Stimulated activated naive CD8-positive, alpha-beta T cell treated with anti-CD3 and anti-CD28 coated beads, Interleukin-15, amount 100 ng/mL, for 72 hours (primary cell): ENCODE data around the gene STK32C.

Experiments
- ATAC-seq: fragments of 150-1000 bp; cut with Tn5 transposase; 2 replicates; pipeline ENCODE4 v1.10.0; 2021; ENCODE audit warnings: mild to moderate bottlenecking, moderate library complexity
- DNase-seq, 2 donors: peaks; one replicate each; pipeline ENCODE4 v3.0.0; 2021 to 2022
- H3K27ac Mint-ChIP-seq, 2 donors: one replicate each; pipeline ENCODE4 v1.8.0; 2022; ENCODE audit warnings: mild to moderate bottlenecking in 2 of 2, mixed read lengths in 2 of 2, moderate library complexity in 2 of 2
- H3K27me3 Mint-ChIP-seq: one replicate; pipeline ENCODE4 v1.8.0; 2022; ENCODE audit warnings: mixed read lengths
- H3K4me1 Mint-ChIP-seq: one replicate; pipeline ENCODE4 v1.8.0; 2022; ENCODE audit warnings: mild to moderate bottlenecking, mixed read lengths
- H3K4me3 Mint-ChIP-seq, 2 donors: one replicate each; pipeline ENCODE4 v1.8.0; 2022; ENCODE audit warnings: mild to moderate bottlenecking in 2 of 2, mixed read lengths in 2 of 2, moderate library complexity in 1 of 2
- H3K9me3 Mint-ChIP-seq, 2 donors: one replicate each; pipeline ENCODE4 v1.8.0; 2022; ENCODE audit warnings: mixed read lengths in 2 of 2

STK32C gene

GRCh38 chr10:132188331-132188730 is 119.4 kb downstream of the STK32C start:
- H3K27ac Mint-ChIP-seq: no peak overlapping the region
- DNase-seq (no peak), ATAC-seq (no peak)
- H3K27me3 Mint-ChIP-seq: peaks cover 64% of the 10 kb centered on the region
- peaks cover 29% of the 10 kb centered on the region for H3K4me1 Mint-ChIP-seq
- no peaks in the 10 kb centered on the region for H3K9me3 Mint-ChIP-seq
- peak overlapping the region; percentile 22 to 73 for H3K4me3 Mint-ChIP-seq

DNA sequence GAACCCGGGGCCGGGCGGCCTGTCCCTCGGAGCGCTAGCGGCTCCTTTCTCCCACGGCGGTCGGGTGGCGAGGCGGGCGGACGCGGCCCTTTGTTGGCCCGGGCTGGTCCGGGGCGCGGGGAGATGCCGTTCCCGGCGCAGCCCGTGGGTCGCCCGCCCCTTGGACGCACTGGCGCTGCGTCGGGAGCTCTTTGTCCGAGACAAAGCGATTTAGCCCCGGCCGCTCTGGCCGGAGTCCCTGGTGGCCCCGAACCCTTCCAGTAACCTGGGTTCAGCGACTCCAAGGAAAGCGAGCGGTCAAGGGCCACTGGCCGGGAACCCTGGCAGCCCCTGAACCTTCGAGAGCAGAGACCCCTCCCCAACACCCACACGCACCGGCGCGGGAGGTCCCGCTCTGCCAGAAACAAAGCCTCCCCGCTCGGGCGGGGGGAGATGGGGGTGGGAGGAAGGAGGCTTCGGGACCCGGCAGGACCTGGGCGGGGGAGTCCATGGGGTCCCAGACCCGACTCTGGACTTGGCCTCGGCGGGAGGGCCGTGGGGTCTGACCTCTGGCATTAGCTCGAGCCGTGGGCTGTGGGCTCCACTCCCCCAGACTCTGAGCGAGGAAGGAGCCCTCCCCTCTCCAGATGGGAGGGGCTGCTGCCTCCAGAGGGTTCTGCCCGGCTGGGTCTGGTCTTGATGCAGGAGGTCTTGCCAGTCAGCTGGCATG is 120.2 kb downstream of the STK32C start:
- DNase-seq: no peak
- peak overlapping the region; percentile 22 to 73 for H3K4me3 Mint-ChIP-seq
- peaks cover 71% of the 10 kb centered on the region for H3K27me3 Mint-ChIP-seq

GRCh38 chr10:132186488-132187429 is 121.0 kb downstream of the STK32C start, which contains the start of gene DPYSL4:
DPYSL4 (plus strand) TSS chr10:132186948; CDS start chr10:132187064, 116 bp downstream.
- H3K4me1 Mint-ChIP-seq: peaks cover 29% of the 10 kb centered on the region
- H3K4me3 Mint-ChIP-seq: peak within 1 kb of the TSS; percentile 56 to 74
- ATAC-seq (peak; percentile 38), DNase-seq (no peak)
- peaks cover 79% of the 10 kb centered on the region for H3K27me3 Mint-ChIP-seq
- H3K9me3 Mint-ChIP-seq: no peaks in the 10 kb centered on the region
- peak within 1 kb of the TSS in 1 of 2 donors; percentile 22 for H3K27ac Mint-ChIP-seq

More for the DNA sequence above, 120.2 kb downstream of the STK32C start:
- peak; percentile 25 for ATAC-seq
- Mint-ChIP-seq H3K27ac (no peak overlapping the region), H3K4me1 (peaks cover 29% of the 10 kb centered on the region), H3K9me3 (no peaks in the 10 kb centered on the region)

- Mint-ChIP-seq H3K27ac (peak overlapping the region in 1 of 2 donors; percentile 22), H3K27me3 (peaks cover 80% of the 10 kb centered on the region)
Observed at GRCh38 chr10:132185601-132186487, 121.9 kb downstream of the STK32C start.

GRCh38 chr10:132184816-132185593 is 122.7 kb downstream of the STK32C start:
- DNase-seq (no peak), ATAC-seq (no peak)
- Mint-ChIP-seq H3K27ac (peak overlapping the region in 1 of 2 donors; percentile 30), H3K9me3 (no peaks in the 10 kb centered on the region), H3K4me3 (peak overlapping the region in 1 of 2 donors; percentile 18), H3K27me3 (peaks cover 74% of the 10 kb centered on the region), H3K4me1 (peaks cover 26% of the 10 kb centered on the region)

More at GRCh38 chr10:132185601-132186487, 121.9 kb downstream of the STK32C start:
- DNase-seq (peak; percentile 47 to 48), ATAC-seq (peak; percentile 71)
- H3K4me3 Mint-ChIP-seq: peak overlapping the region; percentile 56 to 74
- H3K4me1 Mint-ChIP-seq: peaks cover 29% of the 10 kb centered on the region
- no peaks in the 10 kb centered on the region for H3K9me3 Mint-ChIP-seq

- H3K27ac Mint-ChIP-seq: no peak overlapping the region
Observed at GRCh38 chr10:132183046-132183445, 124.7 kb downstream of the STK32C start.

DNA sequence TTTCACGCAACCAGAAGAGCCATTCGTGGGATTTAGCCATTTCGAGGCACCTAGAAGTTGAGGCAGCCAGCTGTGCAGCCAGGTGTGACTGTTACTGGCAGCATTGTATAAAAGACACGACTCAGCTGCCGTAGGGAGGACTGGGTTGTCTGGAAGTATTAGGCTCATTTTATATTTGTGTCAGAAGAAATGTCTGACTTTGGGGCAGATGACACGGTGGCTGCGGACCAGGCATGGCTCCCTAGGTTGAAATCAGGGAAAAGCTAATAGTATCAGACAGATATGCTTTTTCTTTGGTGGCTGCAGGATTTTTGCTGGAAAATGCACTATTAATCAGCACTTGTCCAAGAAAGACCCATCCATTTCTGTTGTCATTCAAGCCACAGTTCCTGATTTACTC is 125.2 kb downstream of the STK32C start:
- no peak overlapping the region for H3K27ac Mint-ChIP-seq
- H3K4me1 Mint-ChIP-seq: peaks cover 15% of the 10 kb centered on the region
- H3K9me3 Mint-ChIP-seq: no peaks in the 10 kb centered on the region
- peaks cover 70% of the 10 kb centered on the region for H3K27me3 Mint-ChIP-seq
- DNase-seq (no peak), ATAC-seq (no peak)
- no peak overlapping the region for H3K4me3 Mint-ChIP-seq

More at GRCh38 chr10:132183046-132183445, 124.7 kb downstream of the STK32C start:
- DNase-seq: no peak
- Mint-ChIP-seq H3K9me3 (no peaks in the 10 kb centered on the region), H3K4me1 (peaks cover 19% of the 10 kb centered on the region), H3K27me3 (peaks cover 70% of the 10 kb centered on the region), H3K4me3 (no peak overlapping the region)
- no peak for ATAC-seq

DNA sequence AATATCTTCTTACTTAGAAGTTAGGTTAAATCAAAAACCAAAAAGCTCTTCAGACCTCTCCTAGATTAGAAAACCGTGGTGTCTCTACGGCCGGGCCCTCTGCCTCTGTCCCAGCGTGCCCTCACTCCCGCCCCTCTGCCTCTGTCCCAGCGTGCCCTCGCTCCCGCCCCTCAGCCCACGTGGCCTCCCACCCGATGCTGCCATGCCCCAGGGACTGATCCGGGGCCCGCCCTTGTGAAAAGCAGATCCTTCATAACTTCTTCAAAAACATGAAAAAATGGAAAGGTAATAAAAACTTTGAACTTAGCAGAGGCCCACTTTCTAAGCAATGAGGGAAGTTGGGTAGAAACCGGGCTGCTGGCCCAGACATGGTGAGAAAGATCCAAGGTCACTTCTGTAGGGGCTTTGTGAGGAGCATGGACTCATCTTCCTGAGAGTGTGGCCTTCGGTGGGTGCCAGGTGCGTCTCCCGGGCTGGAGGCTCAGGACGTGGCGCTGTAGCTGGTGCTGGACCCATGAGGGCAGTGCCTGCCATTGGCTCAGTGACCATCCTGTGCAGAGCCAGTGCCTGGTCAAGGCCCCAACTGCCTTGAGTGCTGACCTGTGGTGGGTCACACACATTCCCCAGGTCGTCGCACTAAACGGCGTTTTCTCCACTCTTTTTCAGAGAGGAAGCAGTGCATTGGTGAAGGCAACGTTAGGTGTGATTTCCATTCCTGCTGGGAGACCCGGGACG is 125.9 kb downstream of the STK32C start:
- DNase-seq (no peak), ATAC-seq (no peak)
- H3K4me3 Mint-ChIP-seq: no peak overlapping the region
- no peak overlapping the region for H3K27ac Mint-ChIP-seq
- H3K4me1 Mint-ChIP-seq: peaks cover 15% of the 10 kb centered on the region
- no peaks in the 10 kb centered on the region for H3K9me3 Mint-ChIP-seq
- peaks cover 76% of the 10 kb centered on the region for H3K27me3 Mint-ChIP-seq

DNA sequence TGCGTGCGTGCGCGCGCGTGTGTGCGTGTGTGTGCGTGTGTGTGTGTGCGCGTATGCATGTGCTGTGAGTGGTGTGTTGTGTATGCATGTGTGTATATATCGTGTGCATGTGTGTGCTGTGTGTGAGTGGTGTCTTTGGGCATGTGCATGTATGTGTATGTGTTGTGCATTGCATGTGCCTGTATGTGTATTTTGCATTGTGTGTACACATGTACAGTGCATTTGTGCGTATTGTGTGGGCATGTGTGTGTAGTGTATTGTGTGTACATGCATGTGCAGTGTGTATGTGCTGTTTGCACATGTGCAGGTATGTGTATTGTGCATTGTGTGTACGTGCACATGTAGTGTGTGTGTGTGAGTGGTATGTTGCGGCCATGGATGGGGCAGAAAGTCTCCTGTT is 127.0 kb downstream of the STK32C start:
- ATAC-seq: no peak
- Mint-ChIP-seq H3K27me3 (peaks cover 79% of the 10 kb centered on the region), H3K27ac (no peak overlapping the region), H3K4me1 (peaks cover 20% of the 10 kb centered on the region), H3K4me3 (no peak overlapping the region), H3K9me3 (no peaks in the 10 kb centered on the region)
- no peak for DNase-seq

- Mint-ChIP-seq H3K4me1 (peaks cover 15% of the 10 kb centered on the region), H3K27me3 (peaks cover 79% of the 10 kb centered on the region), H3K27ac (no peak overlapping the region), H3K4me3 (no peak overlapping the region), H3K9me3 (no peaks in the 10 kb centered on the region)
- ATAC-seq (no peak), DNase-seq (no peak)
Observed at GRCh38 chr10:132179551-132180392, 128.0 kb downstream of the STK32C start.

DNA sequence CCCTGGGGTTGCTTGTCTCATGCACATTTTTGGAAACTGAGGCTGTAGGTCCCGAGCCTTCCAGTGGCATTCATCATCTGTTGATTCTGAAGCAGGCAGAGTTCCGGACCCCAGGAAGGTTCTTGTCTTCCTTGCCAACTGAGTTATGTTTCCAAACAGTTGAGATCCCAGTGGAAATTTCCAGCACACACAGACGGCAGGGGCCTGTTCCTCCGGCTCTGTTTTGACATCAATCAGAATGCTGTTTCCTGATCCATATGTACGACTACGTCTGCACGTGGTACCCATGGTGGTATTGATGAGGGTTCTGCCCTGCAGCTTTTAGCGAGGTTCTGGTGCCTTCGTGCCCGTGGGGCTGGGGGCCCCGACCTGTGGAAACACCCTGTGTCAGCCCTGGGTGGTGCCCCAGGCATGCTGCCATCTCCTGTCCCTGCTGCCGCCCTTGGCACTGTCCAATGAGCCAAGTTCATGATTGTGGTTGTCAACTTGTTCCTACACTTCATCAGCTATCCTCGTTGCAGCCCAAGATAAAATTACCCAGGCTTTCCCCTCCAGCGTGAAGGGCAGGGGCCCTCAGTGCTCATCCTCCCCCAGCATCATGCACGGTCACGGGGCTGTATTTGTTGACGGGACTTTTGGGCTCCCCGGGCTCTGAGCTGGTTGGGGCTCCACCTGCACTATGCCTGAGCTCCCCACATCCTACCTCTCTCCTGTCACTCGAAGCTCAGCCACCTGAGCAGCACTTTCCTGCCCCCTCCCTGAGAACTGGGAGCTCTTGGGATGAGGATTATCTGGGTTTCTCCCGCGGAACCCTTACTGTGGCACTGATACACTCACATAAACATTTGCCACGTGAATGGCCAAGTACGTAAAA is 128.8 kb downstream of the STK32C start:
- no peak for ATAC-seq
- Mint-ChIP-seq H3K9me3 (no peaks in the 10 kb centered on the region), H3K4me1 (peaks cover 16% of the 10 kb centered on the region)

DNA sequence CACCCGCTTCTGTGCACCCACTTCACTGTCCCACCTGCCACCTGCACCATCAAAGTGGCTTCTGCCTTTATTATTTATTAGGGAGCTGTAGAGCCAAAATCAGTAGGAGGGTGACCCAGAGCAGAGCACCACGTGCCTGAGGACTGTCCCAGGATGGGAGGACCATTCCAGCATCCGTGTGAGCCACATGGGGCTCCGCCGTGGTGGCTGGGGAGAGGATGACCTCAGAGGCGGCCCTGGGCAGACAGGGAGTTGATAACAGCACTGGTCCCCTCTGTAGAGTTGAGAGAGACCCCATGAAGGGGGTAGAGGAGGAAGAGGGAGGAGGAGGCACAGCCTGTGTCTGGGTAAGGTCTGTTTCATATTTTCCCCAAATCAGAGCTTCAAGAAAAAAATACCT is 129.7 kb downstream of the STK32C start:
- Mint-ChIP-seq H3K4me1 (peaks cover 24% of the 10 kb centered on the region), H3K27ac (no peak overlapping the region), H3K27me3 (peaks cover 78% of the 10 kb centered on the region), H3K9me3 (peaks cover 6 to 8% of the 10 kb centered on the region in 2 donors), H3K4me3 (no peak overlapping the region)
- ATAC-seq (no peak), DNase-seq (no peak)

More for the DNA sequence above, 128.8 kb downstream of the STK32C start:
- Mint-ChIP-seq H3K27me3 (peaks cover 79% of the 10 kb centered on the region), H3K27ac (no peak overlapping the region), H3K4me3 (no peak overlapping the region)
- no peak for DNase-seq
